ENCODE results near the gene GTF2F1. TPM values are rescaled to one million over a fixed set of nuclear protein-coding genes. Genes with fewer than 3 reads are reported as not detected.
"Not testable (repeated sequence)": the region's sequence is repeated elsewhere in the genome, so short reads cannot be mapped to it uniquely, and the experiment has no call there.

GTF2F1 gene
- total RNA-seq, 1 donor from 2014 or later, result 42.2 TPM

DNA sequence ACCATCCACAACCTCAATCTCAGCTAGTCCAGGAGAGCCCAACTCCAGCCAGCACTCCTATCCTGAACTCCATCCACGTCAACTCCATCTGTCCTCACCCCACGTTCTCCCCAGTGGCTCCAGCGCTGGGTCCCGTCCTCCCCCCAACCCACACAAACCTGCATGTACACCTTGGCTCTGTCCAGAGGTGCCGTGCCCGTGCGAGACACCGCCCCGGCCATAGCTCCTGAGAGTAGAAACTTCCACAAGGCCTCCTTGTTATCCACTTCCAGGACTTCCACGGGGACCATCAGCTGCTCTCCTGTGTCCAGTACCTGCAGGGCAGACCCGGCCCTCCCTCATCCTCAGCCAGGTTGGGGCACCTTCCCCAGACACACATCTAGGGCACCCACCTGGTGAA is 38.9 kb upstream of the GTF2F1 start:
- TF ChIP-seq, protein P1, sequence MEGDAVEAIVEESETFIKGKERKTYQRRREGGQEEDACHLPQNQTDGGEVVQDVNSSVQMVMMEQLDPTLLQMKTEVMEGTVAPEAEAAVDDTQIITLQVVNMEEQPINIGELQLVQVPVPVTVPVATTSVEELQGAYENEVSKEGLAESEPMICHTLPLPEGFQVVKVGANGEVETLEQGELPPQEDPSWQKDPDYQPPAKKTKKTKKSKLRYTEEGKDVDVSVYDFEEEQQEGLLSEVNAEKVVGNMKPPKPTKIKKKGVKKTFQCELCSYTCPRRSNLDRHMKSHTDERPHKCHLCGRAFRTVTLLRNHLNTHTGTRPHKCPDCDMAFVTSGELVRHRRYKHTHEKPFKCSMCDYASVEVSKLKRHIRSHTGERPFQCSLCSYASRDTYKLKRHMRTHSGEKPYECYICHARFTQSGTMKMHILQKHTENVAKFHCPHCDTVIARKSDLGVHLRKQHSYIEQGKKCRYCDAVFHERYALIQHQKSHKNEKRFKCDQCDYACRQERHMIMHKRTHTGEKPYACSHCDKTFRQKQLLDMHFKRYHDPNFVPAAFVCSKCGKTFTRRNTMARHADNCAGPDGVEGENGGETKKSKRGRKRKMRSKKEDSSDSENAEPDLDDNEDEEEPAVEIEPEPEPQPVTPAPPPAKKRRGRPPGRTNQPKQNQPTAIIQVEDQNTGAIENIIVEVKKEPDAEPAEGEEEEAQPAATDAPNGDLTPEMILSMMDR (conservative IDR thresholded peaks at IDR 0.05; ENCODE audit: low read depth, low read length), result no peak
- DNase-seq (ENCODE audit: low read depth), result no peak
- H3K4me3 ChIP-seq (ENCODE audit: low read depth, low read length), result no peak overlapping the region

DNA sequence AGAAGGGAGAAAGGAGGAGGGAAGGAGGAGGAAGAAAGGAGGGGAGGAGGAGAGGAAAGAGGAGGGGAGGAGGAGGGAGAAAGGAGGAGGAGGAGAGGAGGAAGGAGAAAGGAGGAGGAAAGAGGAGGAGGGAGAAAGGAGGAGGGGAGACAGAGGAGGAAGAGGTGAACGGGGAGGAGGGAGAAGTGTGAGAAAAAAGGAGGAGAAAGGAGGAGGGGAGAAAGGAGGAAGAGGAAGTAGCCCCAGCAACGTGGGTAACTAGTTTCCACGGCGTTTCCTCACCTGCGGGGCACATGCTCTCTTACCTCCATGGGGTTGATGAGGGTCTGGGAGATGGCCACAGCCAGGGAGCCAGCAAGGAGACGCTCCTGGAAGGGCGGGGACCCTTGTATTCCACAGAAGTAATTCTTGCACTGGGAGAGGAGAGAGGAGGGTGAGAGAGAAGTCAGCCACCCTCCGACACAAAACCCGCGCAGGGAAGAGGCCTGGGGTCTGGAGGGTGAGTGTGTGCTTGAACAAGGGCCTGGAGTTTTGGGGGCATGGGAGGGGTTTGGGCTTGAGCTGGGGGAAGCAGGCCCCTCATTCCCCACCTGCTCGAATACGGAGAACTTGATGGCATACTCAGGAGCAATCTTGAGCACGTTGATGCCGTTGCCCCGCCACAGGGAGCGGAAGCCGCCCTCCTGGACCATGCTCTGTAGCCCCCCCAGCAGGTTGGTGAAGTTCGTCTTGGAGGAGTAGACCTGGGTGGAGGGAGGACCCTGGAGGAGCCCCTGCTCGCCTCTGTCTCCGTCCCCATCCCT is 36.7 kb upstream of the GTF2F1 start:
- TF ChIP-seq, protein P1 (conservative IDR thresholded peaks at IDR 0.05; ENCODE audit: low read depth, low read length), result no peak
- no peak for DNase-seq (ENCODE audit: low read depth)
- no peak overlapping the region for H3K4me3 ChIP-seq (ENCODE audit: low read depth, low read length)

DNA sequence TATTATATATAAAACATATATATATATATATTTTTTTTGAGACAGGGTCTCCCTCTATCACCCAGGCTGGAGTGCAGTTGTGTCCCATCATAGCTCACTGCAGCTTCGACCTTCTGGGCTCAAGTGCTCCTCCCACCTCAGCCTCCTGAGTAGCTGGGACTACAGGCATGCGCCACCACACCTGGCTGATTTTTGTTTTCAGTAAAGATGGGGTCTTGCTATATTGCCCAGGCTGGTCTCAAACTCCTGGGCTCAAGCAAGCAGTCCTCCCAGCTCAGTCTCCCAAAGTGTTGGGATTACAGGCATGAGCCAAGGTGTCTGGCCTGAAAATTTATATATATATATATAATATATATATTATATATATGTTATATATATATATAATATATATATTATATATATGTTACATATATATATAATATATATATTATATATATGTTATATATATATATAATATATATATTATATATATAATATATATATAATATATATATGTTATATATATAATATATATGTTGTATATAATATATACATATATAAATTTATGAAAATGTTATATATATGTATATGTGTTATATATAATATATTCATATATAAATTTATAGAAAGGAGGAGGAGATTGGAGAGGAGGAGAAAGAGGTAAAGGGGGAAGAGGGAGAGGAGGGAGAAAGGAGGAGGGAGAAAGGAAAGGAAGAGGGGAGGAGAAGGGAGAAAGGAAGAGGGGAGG is 35.9 kb upstream of the GTF2F1 start:
- DNase-seq (ENCODE audit: low read depth); H3K4me3 ChIP-seq (ENCODE audit: low read depth, low read length): not testable (repeated sequence)

DNA sequence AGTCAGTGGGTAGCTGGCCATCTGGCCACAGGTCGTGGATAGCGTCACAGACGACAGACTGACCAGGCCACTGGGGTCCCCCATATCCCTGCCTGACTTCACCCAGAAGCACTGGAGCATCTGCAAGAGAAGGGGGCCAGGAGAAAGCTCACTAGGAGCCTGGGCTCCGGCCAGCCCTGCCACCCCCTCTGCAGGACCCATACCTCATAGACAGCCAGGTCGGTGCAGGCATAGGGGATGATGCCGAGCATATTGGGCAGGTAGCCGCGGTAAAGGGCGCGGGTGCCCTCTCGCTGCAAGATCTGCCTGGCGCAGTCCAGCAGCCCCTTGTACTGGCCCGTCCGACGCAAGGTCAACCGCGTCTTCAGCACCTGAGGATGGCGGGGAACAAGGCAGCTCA is 34.2 kb upstream of the GTF2F1 start:
- no peak overlapping the region for H3K4me3 ChIP-seq (ENCODE audit: low read depth, low read length)
- TF ChIP-seq, protein P1 (conservative IDR thresholded peaks at IDR 0.05; ENCODE audit: low read depth, low read length), result no peak
- no peak for DNase-seq (ENCODE audit: low read depth)

DNA sequence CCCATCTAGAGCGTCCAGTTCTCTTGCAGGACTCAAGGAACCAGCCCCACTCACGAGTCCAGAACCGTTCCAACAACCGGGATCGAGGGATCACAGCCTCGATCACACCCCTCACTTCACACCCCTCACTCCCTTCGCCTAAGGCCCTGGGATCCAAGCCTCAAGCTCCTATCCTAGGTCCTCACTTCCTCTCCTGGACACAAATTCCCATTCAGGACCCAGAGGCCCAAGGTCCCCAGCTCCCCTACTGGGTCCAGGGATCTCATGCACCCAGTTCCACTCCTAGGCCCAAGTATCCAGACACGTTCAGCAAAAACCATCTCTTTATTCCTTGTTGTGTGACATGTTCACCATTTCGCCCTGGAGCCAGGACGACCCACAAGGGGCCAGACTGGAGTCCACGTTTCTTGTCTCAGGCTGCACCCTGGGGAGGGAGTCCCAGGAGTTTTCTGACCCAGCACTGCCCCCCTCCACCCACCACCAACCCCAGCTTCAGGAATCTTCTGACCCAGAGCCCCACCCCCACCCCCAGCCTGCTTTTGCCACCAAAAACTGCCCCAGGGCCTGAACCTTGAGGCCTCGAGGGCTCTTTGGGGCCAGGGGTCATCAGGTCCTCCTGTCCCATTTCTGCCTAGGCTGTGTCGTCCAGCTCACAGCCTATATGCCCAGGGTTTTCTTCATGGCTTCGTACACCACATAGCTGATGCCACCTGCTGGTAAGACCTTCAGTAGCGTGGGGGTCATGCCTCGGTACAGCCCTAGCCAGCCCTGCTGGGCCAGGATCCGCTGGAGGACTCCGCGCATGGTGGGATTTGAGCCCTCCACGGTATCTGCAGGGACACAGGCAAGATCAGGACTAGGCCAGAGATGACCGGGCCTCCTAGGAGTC is 33.0 kb upstream of the GTF2F1 start:
- TF ChIP-seq, protein P1 (conservative IDR thresholded peaks at IDR 0.05; ENCODE audit: low read depth, low read length), result no peak
- DNase-seq (ENCODE audit: low read depth), result no peak
- H3K4me3 ChIP-seq (ENCODE audit: low read depth, low read length), result peak overlapping the region; percentile 31

DNA sequence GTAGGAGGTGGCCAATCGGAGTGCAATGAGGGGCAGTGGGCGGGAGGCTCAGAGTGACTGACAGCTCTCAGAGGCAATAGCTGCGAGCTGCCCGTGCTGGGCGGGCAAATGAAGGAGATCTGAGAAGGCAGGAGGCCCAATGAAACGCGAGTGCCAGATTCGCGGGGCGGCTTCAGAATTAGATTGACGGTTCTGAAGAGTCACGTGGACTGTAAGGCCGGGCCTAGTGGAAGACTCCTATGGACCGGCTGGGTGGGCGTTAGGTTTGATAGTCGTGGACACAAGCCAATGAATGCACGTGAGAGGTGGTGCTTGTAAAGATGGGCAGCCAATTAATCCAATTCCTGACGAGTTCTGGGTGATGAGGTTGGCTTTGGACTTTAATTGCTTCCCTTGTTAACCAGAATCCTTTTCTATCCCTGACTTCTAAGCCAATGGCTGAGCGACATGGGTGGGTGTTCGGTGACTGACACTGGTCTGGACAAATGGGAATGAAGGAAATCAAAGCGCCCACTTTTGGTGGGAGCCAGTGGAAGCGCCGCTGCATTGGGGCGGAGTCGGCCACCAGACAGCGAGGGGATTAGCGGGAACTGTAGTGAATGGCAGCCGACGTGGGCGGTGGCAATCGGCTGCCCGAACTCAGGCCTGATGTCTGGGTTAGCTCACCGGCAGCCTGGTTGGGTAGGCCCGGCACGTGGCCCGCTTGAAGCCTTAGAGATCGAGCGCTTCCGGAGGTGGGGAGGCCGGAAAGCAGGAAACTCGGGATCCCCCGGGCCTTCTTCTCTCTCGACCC is 32.2 kb upstream of the GTF2F1 start:
- peak; percentile 100 for DNase-seq (ENCODE audit: low read depth)
- peak overlapping the region; percentile 31 for H3K4me3 ChIP-seq (ENCODE audit: low read depth, low read length)
- TF ChIP-seq, protein P1 (conservative IDR thresholded peaks at IDR 0.05; ENCODE audit: low read depth, low read length), result no peak

All from epithelial cell of proximal tubule (primary cell).